ENCODE measurements around the gene RBFOX2.
"Not testable (repeated sequence)": the region's sequence is repeated elsewhere in the genome, so short reads cannot be mapped to it uniquely, and the experiment has no call there.

RBFOX2 gene

GRCh38 chr22:36022162-36022561, 6.5 kb downstream of the RBFOX2 start:
- Histone ChIP-seq H3K9me3 (ENCODE audit: severe bottlenecking) (peaks cover 11% of the 10 kb centered on the region), H3K27me3 (ENCODE audit: insufficient read depth, low read depth, severe bottlenecking) (peaks cover 78% of the 10 kb centered on the region), H3K27ac (no peak overlapping the region), H3K4me3 (ENCODE audit: low read depth, low read length) (no peak overlapping the region), H3K36me3 (no peaks in the 10 kb centered on the region)
- no peak for DNase-seq
- TF ChIP-seq CTCF (IDR thresholded peaks at IDR 0.05; ENCODE audit: low read depth, low read length) = no peak

- Histone ChIP-seq H3K27me3 (ENCODE audit: insufficient read depth, low read depth, severe bottlenecking) (peaks cover 76% of the 10 kb centered on the region), H3K36me3 (no peaks in the 10 kb centered on the region), H3K9me3 (ENCODE audit: severe bottlenecking) (peaks cover 11% of the 10 kb centered on the region), H3K4me3 (ENCODE audit: low read depth, low read length) (no peak overlapping the region), H3K27ac (no peak overlapping the region)
- no peak for TF ChIP-seq CTCF (IDR thresholded peaks at IDR 0.05; ENCODE audit: low read depth, low read length)
- DNase-seq = peak; percentile 64
Observed at GRCh38 chr22:36021606-36022153, 6.9 kb downstream of the RBFOX2 start.

DNA sequence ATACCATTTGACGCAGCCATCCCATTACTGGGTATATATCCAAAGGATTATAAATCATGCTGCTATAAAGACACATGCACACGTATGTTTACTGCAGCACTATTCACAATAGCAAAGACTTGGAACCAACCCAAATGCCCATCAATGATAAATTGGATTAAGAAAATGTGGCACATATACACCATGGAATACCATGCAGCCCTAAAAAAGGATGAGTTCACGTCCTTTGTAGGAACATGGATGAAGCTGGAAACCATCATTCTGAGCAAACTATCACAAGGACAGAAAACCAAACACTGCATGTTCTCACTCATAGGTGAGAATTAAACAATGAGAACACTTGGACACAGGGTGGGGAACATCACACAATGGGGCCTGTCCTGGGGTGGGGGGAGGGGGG, 7.8 kb downstream of the RBFOX2 start:
- not testable (repeated sequence) for DNase-seq; H3K4me3 ChIP-seq (ENCODE audit: low read depth, low read length); H3K27ac ChIP-seq; H3K36me3 ChIP-seq
- peaks cover 75% of the 10 kb centered on the region for H3K27me3 ChIP-seq (ENCODE audit: insufficient read depth, low read depth, severe bottlenecking)
- peaks cover 11% of the 10 kb centered on the region for H3K9me3 ChIP-seq (ENCODE audit: severe bottlenecking)

DNA sequence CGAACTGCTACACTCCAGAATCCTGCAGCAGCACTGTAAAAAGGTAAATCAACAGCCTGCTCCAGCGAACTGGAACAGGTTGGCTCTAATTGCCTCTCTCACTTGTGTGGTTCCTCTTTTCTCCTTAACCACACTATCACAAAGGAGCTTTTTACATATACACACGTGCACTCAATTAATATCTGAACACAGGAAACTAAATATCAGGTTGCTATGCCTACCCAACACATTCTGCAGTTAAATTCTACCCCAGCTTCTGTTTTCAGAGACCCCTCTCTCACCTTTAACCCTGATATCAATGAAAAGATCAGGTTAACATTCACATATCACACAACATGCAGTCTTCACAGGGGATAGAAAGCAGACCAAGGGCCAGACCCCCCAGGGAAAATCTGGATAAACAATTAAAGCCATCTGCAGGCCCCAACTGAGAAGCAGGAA, 11.0 kb downstream of the RBFOX2 start:
- no peaks in the 10 kb centered on the region for H3K36me3 ChIP-seq
- no peak overlapping the region for H3K4me3 ChIP-seq (ENCODE audit: low read depth, low read length)
- H3K27me3 ChIP-seq (ENCODE audit: insufficient read depth, low read depth, severe bottlenecking) = peaks cover 72% of the 10 kb centered on the region
- no peak overlapping the region for H3K27ac ChIP-seq
- no peak for TF ChIP-seq CTCF (IDR thresholded peaks at IDR 0.05; ENCODE audit: low read depth, low read length)
- H3K9me3 ChIP-seq (ENCODE audit: severe bottlenecking) = peaks cover 11% of the 10 kb centered on the region
- DNase-seq = no peak

DNA sequence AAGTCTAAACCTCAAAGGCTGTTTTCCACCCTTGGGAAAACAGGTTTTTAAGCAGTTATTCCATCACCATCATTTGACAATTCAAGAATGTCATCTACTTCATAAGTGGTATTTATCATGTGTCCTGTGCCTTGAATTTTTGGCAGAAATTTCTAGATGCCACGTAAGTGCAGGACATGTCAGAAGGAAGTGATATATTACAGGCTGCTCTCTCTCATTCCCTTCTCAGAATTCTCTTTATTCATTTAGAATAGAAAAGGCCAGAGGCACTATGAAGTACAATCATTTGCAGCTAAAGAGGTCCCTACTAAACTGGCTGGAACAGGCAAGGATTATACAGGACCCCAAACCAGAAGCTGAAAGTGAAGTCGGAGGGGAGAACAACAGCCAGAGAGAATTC, 11.9 kb downstream of the RBFOX2 start:
- no peak for DNase-seq
- H3K4me3 ChIP-seq (ENCODE audit: low read depth, low read length) = no peak overlapping the region

More for the DNA sequence above, 11.9 kb downstream of the RBFOX2 start:
- no peak overlapping the region for H3K27ac ChIP-seq
- TF ChIP-seq CTCF (IDR thresholded peaks at IDR 0.05; ENCODE audit: low read depth, low read length) = no peak
- H3K9me3 ChIP-seq (ENCODE audit: severe bottlenecking) = peaks cover 11% of the 10 kb centered on the region
- no peaks in the 10 kb centered on the region for H3K36me3 ChIP-seq
- H3K27me3 ChIP-seq (ENCODE audit: insufficient read depth, low read depth, severe bottlenecking) = peaks cover 75% of the 10 kb centered on the region
